Ureter (tissue), 1 donor: Measurements from ENCODE around the gene CCNT1. TPM values are rescaled to one million over a fixed set of nuclear protein-coding genes. Genes with fewer than 3 reads are reported as not detected.
A peak's percentile ranks its signal among the peaks of the same experiment; 100 is the strongest.
"Not testable (repeated sequence)": the region's sequence is repeated elsewhere in the genome, so short reads cannot be mapped to it uniquely, and the experiment has no call there.

Experiments used
- DNase-seq: peaks from one replicate; pipeline ENCODE4 v3.0.0-alpha.2; 2020; ENCODE audit warnings: low spot score
- total RNA-seq: library from RNA; stranded (reverse); gene quantifications from one replicate; pipeline ENCODE4 v1.2.4, GENCODE V29; 2023
- donor health status: DM: yes; HTN: yes; CAD: no.

CCNT1 gene
- total RNA-seq: 44.3 TPM

- peak; percentile 99 for DNase-seq
Measured at GRCh38 chr12:48716493-48717251, at the start of gene CCNT1. Gene CCNT1 (minus strand): TSS chr12:48716707. CDS start chr12:48716675, 32 bp downstream.

DNA sequence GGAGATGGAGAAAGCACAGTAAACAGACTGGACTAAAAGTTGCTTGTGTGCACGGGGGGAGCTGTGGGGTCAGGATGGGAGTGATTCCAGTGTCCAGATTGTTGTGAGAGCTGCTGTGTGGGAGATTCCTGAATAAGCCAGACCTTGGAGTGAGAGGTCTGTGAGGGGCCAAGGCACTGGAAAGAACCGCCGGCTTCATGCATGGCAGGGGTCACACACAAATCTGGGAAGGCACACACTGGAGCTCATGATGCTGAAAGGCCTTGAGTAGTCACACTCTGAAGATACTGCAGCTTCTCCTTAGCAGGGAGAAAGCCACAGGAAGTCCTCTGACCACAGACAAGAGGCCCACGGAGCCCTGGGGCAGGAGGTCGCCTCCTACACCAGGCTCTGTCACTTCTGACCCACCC lies 49.3 kb upstream of the CCNT1 start:
- DNase-seq: no peak

DNA sequence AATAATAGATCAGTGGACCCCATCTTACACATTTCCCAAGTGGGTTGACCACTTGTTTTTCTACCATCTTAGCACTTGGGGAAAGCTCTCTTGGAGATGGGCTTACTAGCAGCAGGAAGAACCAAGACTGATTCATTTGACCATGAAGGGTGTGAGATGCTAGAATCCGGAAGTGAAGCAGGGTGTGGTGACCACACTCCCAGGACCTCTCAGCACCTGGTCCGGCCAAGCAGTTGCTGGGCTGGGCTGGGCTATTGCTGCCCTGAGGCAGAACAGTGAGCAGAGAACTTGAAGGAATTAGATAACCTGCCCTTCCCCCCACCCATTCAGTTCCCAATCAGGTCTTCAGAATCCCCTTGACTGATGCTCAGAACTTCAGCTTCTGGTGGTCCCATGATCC lies 48.0 kb upstream of the CCNT1 start:
- no peak for DNase-seq

DNA sequence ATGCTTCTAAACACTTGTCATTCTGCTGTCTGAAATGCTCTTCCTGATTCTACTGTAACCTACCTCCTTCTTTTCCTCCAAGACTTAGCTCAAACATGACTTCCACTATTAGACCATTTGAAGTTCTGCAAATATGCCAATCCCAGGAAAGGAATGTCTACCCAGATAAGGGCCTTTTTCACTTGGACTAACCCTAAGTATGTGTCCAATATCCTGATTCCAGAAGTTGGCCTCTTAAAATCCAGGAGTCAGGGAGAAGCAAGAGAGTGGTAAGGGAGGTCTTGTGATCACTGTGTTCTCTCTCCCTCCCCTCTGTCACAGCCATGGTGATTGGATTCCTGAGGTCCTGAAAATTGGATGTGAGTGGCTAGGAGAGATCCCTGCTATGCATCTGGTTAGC lies 42.2 kb upstream of the CCNT1 start:
- no peak for DNase-seq

- DNase-seq: no peak
Measured at GRCh38 chr12:48758186-48758585, 41.7 kb upstream of the CCNT1 start.

DNA sequence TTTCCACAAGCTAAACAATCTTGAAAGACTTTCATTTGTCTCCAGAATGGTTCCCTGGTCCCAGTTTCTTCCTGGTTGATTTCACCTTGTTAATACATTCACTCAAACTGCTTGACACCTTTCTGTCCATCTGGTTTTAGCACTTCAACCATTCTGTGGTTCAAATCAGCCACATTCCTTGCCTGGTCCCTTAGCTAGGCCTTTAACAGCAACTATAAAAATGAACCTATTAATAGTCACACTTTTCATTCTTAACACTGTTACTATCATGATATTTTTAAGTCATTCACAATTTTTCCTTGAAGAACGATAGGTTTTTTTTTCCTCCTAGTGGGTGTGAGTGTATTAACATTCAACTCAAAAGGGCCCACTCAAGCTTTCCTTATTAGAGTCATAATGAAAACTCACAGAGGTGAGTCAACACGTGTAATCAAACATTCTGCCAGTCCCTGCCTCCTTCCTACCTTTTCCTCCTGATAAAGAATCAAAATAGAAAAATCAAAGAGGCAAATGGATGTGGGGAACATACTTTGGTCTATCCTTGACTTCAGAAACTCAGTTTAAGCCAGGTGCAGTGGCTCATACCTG lies 34.4 kb upstream of the CCNT1 start:
- DNase-seq: no peak

GRCh38 chr12:48750215-48750614 lies 33.7 kb upstream of the CCNT1 start:
- no peak for DNase-seq

- no peak for DNase-seq
Measured at GRCh38 chr12:48744251-48745008, 27.9 kb upstream of the CCNT1 start.

DNA sequence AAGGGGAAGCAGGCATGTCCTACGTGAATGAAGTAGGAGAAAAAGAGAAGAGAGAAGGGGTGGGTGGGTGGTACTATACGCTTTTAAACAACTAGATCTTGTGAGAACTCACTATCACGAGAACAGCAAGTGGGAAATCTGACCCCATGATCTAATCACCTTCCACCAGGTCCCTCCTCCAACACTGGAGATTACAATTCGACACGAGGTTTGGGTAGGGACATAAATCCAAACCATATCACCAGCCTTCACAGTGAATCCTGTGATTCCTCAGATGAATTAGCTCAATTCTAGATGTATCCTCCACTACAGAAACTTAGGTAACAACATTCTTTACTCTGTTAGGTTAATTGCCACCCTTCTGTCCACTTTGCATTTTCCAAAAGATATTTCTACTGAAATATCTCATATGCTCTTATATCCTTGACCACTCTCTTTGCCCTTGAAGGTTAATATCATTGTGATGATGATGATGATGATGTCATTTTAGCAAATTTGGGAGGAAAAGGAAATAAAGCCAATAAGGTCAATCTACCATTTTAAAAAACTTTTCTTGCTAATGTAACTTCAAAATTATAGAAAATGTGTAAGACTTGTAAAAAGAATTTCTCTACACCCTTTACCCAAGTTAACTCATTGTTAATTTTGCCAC lies 23.2 kb upstream of the CCNT1 start:
- DNase-seq: no peak

DNA sequence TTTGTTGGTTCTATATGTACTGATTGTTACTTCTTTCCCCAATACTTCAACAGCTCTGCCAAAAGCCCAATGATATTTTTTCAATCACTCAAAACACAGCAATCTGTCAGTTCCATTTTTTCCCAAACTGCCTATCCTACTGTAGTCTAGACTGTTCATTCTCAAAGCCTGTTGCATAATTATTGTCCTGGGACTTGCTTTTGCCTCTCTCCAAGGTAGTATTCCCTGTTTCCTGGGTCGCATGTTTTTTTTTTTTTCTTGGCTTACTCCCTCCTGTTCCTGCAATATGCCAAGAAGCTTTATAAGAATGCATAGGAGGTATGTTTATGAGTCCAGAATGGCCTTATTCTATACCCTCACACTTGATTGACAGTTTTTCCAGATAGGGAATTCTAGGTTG lies 19.9 kb upstream of the CCNT1 start:
- DNase-seq: no peak

- no peak for DNase-seq
Measured at GRCh38 chr12:48728807-48729206, 12.3 kb upstream of the CCNT1 start.

DNA sequence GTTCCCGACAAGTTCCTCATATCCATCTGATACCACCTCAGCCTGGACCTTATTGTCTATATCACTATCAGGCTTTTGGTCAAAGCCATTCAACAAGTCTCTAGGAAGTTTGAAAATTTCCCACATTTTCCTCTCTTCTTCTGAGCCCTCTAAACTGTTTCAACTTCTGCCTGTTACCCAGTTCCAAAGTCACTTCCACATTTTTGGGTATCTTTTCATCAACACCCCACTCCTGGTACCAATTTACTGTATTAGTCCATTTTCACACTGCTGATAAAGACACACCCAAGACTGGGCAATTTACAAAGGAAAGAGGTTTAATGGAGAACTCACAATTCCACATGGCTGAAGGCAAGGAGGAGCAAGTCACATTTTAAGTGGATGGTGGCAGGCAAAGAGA lies 4.2 kb upstream of the CCNT1 start:
- not testable (repeated sequence) for DNase-seq

DNA sequence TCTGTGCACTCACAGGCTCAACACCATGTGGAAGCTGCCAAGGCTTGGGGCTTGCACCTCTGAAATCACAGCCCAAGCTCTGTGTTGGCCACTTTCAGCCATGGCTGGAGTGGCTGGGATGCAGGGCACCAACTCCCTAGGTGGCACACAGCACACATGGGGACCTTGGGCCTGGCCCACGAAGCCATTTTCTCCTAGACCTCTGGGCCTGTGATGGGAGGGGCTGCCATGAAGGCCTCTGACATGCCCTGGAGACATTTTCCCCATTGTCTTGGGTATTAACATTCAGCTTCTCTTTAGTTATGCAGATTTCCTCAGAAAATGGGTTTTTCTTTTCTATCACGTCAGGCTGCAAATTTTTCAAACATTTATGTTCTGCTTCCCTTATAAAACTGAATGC lies 3.7 kb upstream of the CCNT1 start:
- DNase-seq: not testable (repeated sequence)

- not testable (repeated sequence) for DNase-seq
Measured at GRCh38 chr12:48719002-48719401, 2.5 kb upstream of the CCNT1 start.

DNA sequence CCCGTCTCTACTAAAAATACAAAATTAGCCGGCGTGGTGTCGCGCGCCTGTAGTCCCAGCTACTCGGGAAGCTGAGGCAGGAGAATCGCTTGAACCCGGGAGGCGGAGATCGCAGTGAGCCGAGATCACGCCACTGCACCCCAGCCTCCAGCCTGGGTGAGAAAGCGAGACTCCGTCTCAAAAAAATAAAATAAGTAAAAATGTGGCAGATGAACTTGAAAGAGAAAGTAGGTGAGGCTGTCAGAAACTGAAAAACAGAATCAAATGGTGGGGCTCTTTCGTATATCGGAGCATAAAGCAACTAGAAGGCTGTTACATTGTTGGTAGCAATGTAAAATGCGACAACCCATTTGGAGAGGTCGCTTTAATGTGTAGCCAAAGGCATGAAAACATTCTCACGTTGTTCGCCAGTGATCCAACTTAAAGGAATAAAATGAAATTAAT lies 767 bp upstream of the CCNT1 start:
- DNase-seq: no peak

DNA sequence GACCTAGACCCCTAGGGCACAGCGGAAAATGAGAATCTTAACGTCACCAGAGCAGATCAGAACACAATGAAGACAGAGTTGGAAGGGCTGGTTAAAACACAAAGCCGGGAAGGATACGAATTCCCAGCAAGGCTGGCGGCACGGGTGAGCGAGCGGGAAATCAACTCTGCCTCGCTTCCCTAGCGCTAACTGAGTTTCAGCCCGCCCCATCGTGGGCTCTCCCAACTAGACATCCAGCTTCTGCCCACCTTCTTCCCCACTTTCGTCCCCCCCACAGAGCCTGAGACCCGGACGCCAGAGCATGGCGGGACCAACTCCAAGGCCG lies 377 bp downstream of the CCNT1 start:
- no peak for DNase-seq

- DNase-seq: no peak
Measured at GRCh38 chr12:48712209-48712608, 4.3 kb downstream of the CCNT1 start.

- not testable (repeated sequence) for DNase-seq
Measured at GRCh38 chr12:48698822-48699221, 17.7 kb downstream of the CCNT1 start.

GRCh38 chr12:48696626-48697025 lies 19.9 kb downstream of the CCNT1 start:
- no peak for DNase-seq

GRCh38 chr12:48695859-48696258 lies 20.6 kb downstream of the CCNT1 start:
- DNase-seq: no peak

GRCh38 chr12:48694038-48694437 lies 22.5 kb downstream of the CCNT1 start:
- DNase-seq: no peak

DNA sequence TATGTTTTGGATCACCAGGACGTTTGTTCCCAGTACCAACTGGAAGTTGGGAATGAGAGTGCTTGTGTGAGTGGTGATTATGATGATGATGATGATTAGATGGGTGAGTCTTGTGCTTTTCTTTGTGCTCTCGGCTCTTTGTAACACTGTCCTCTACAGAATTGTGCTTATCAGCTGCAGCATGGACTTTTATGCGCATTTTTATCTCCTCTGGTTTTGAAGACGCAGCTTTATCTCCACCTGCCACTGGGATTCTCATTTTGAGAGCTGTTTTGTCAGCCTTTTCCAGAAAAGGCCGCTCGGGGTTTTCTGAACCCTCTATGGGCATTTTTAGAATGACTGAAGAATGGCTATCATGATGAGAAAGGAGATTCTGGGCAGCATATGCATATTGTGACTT lies 22.9 kb downstream of the CCNT1 start:
- DNase-seq: no peak
